ENCODE results near the gene REN.

Gene REN

DNA sequence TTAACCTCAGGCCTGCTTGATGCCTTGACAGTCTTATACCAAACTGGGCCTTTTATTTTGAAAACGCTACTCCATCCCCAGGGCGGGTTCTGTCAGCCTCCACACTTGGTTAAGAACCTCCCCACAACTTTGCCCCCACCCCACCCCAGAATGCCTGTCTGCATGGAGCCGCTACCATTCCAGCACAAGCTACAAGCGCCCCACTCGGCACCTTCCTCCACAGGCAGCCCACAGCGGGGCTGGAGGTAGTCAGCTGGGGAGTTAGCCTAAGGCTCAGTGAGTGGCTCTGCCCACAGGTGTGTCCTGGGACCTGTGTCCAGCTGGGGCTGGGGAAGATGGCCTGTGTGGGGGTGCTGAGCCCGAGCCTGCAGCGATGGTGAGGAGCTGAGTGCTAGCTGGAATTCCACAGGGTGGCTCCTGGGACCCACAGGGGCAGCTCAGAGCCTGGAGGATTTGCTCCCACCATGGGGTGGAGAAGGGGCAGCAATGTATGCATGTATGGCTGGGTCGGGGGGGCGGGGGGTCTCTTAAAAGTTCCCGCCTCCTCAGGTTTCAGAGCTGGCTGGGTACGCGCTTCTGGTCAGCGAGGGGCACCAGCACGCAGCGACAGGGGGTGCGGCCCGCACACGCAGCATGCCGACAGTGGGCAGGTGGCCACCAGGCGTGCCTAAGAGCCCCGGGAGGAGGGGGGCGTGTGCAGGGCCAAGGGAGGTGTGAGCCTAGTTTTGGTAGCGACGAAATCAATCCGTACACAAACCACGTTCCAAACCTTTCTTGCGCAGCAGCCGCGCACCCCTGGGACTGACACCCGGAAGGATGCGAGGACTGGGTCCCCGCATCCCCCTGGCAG is 15.2 kb downstream of the REN start:
- no peak overlapping the region for H3K27ac ChIP-seq (ENCODE audit: low read length, poor library complexity, severe bottlenecking)

DNA sequence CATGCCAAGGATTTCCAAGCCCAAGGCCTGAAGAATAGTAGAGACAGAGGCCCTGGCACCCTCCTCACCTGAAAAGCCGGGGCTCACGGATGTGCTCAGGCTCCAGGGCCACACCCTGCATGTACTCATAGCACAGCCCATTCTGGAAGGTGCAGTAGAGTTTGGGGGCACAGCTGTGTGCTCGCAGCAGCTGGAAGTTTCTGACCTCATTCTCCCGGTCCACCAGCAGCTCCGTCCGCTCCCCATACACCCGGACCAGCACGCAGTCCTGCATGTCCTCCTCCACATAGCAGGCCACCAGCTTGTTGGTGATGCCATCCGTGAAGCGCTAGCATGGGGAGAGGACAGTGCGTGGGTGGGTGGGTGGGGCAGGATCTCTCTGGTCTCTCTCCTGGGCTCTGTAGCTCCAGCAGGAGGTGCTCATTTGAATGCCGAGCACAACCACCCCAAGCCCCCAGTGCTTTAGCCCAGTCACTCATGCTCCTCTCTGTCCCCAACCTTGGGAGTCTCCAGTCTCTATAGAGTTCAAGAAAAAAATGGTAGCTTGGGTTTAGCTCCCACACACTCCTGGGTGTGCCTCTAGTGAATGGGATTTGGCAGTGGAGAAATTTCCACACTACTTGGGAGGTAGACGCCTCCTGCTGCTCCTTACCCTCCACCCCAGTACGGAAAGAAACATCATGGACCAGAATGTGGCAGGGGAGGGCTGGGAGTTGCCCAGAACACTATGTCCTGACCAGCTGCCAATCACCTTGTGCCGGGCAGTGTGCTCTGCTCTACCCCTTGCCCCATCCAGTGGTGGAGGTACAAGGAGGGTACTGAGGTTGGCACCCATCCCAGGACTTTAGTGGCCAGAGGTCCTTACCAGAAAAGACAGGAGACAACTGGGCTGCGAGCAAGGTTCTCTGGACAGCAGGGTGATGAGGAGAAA is 16.2 kb downstream of the REN start:
- H3K4me2 ChIP-seq (ENCODE audit: low read length, poor library complexity, severe bottlenecking) = no peak overlapping the region
- no peak overlapping the region for H3K9ac ChIP-seq (ENCODE audit: low read length)
- H3K18ac ChIP-seq (ENCODE audit: low read depth in 1 of 2, low read length in 2 of 2) = no peak overlapping the region
- no peak overlapping the region for H4K91ac ChIP-seq (ENCODE audit: low read length)
- no peak overlapping the region for H2AK5ac ChIP-seq (ENCODE audit: low read length, severe bottlenecking)
- H2BK120ac ChIP-seq (ENCODE audit: low read depth, low read length) = no peak overlapping the region
- peaks cover 3 to 65% of the 10 kb centered on the region in 2 experiments for H3K27me3 ChIP-seq (ENCODE audit: control insufficient read depth in 1 of 2, insufficient read depth in 1 of 2, low read length in 2 of 2)
- H3K9me3 ChIP-seq (ENCODE audit: control insufficient read depth, low read length) = no peaks in the 10 kb centered on the region
- H3K14ac ChIP-seq (ENCODE audit: low read length in 2 of 2) = no peak overlapping the region
- H3K4me3 ChIP-seq (ENCODE audit: insufficient read depth in 1 of 2, low read depth in 1 of 2, low read length in 2 of 2) = no peak overlapping the region
- H3K27ac ChIP-seq (ENCODE audit: low read length, poor library complexity, severe bottlenecking) = no peak overlapping the region
- H3K23ac ChIP-seq (ENCODE audit: low read length in 2 of 2) = no peak overlapping the region
- DNase-seq = no peak
- no peak overlapping the region for H3K4ac ChIP-seq (ENCODE audit: low read depth in 1 of 2, low read length in 2 of 2)
- H2BK5ac ChIP-seq (ENCODE audit: low read depth, low read length, poor library complexity, severe bottlenecking) = no peak overlapping the region
- no peak overlapping the region for H2BK15ac ChIP-seq (ENCODE audit: low read depth, poor library complexity, severe bottlenecking)
- H3K36me3 ChIP-seq (ENCODE audit: control insufficient read depth in 1 of 2, insufficient read depth in 2 of 2, low read depth in 1 of 2, low read length in 2 of 2) = peaks cover 0 to 4% of the 10 kb centered on the region in 2 experiments
- WGBS = 96% methylated on average over 12 of the region's 16 CpGs
- H3K4me1 ChIP-seq (ENCODE audit: control insufficient read depth, insufficient read depth, low read depth, low read length) = peaks cover 17% of the 10 kb centered on the region
- H4K8ac ChIP-seq (ENCODE audit: low read length) = no peak overlapping the region
- H2BK12ac ChIP-seq (ENCODE audit: low read length in 2 of 2) = no peak overlapping the region
- no peak overlapping the region for H2AFZ ChIP-seq (ENCODE audit: low read depth, low read length)
- H3K79me1 ChIP-seq (replicated peaks; ENCODE audit: low read length, poor library complexity, severe bottlenecking) = no peaks in the 10 kb centered on the region

More for the DNA sequence above, 15.2 kb downstream of the REN start:
- H2AK5ac ChIP-seq (ENCODE audit: low read length, severe bottlenecking) = no peak overlapping the region
- peaks cover 17% of the 10 kb centered on the region for H3K4me1 ChIP-seq (ENCODE audit: control insufficient read depth, insufficient read depth, low read depth, low read length)
- H2BK12ac ChIP-seq (ENCODE audit: low read length in 2 of 2) = peak overlapping the region in 1 of 2 experiments; percentile 18
- peak; percentile 8 for DNase-seq
- H3K4me2 ChIP-seq (ENCODE audit: low read length, poor library complexity, severe bottlenecking) = peak overlapping the region; percentile 89
- H3K79me1 ChIP-seq (replicated peaks; ENCODE audit: low read length, poor library complexity, severe bottlenecking) = no peaks in the 10 kb centered on the region
- H2AFZ ChIP-seq (ENCODE audit: low read depth, low read length) = peak overlapping the region; percentile 58
- H3K9ac ChIP-seq (ENCODE audit: low read length) = peak overlapping the region; percentile 53
- peak overlapping the region in 1 of 2 experiments; percentile 18 for H3K23ac ChIP-seq (ENCODE audit: low read length in 2 of 2)
- no peak overlapping the region for H3K4ac ChIP-seq (ENCODE audit: low read depth in 1 of 2, low read length in 2 of 2)
- 32% methylated on average over 25 of the region's 33 CpGs for WGBS
- H3K27me3 ChIP-seq (ENCODE audit: control insufficient read depth in 1 of 2, insufficient read depth in 1 of 2, low read length in 2 of 2) = peaks cover 10 to 65% of the 10 kb centered on the region in 2 experiments
- H3K36me3 ChIP-seq (ENCODE audit: control insufficient read depth in 1 of 2, insufficient read depth in 2 of 2, low read depth in 1 of 2, low read length in 2 of 2) = peaks cover 0 to under 1% of the 10 kb centered on the region in 2 experiments
- H2BK5ac ChIP-seq (ENCODE audit: low read depth, low read length, poor library complexity, severe bottlenecking) = no peak overlapping the region
- no peak overlapping the region for H3K18ac ChIP-seq (ENCODE audit: low read depth in 1 of 2, low read length in 2 of 2)
- no peak overlapping the region for H3K14ac ChIP-seq (ENCODE audit: low read length in 2 of 2)
- peak overlapping the region; percentile 9 for H4K8ac ChIP-seq (ENCODE audit: low read length)
- no peak overlapping the region for H2BK120ac ChIP-seq (ENCODE audit: low read depth, low read length)
- peak overlapping the region; percentile 71 to 75 for H3K4me3 ChIP-seq (ENCODE audit: insufficient read depth in 1 of 2, low read depth in 1 of 2, low read length in 2 of 2)
- peak overlapping the region; percentile 35 for H4K91ac ChIP-seq (ENCODE audit: low read length)
- H2BK15ac ChIP-seq (ENCODE audit: low read depth, poor library complexity, severe bottlenecking) = peak overlapping the region; percentile 89
- H3K9me3 ChIP-seq (ENCODE audit: control insufficient read depth, low read length) = no peaks in the 10 kb centered on the region

DNA sequence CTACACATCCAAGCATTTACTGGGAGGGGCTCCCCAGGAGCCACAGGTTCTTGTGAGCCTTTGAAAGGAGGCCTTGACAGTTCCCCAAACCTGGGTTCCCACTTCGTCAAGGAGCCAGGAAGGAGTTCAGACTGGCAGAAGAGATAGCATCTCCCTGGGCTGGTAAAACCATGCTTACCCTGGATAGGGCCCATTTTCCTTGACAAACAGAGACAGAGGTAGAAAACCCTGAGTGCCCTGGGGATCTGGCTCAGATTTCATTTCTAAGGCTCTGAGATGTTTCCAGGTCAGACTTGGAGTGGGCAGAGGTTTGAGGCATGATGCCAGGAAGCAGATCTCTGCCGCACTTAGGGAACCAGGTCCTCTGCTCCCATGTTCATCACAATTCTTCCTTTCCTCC is 17.0 kb downstream of the REN start:
- H2AFZ ChIP-seq (ENCODE audit: low read depth, low read length) = no peak overlapping the region
- no peak overlapping the region for H3K9ac ChIP-seq (ENCODE audit: low read length)
- H3K4me3 ChIP-seq (ENCODE audit: insufficient read depth in 1 of 2, low read depth in 1 of 2, low read length in 2 of 2) = no peak overlapping the region
- no peak overlapping the region for H3K4me2 ChIP-seq (ENCODE audit: low read length, poor library complexity, severe bottlenecking)
- peaks cover 17% of the 10 kb centered on the region for H3K4me1 ChIP-seq (ENCODE audit: control insufficient read depth, insufficient read depth, low read depth, low read length)
- peaks cover 0 to 4% of the 10 kb centered on the region in 2 experiments for H3K36me3 ChIP-seq (ENCODE audit: control insufficient read depth in 1 of 2, insufficient read depth in 2 of 2, low read depth in 1 of 2, low read length in 2 of 2)
- no peak overlapping the region for H2BK120ac ChIP-seq (ENCODE audit: low read depth, low read length)
- H3K14ac ChIP-seq (ENCODE audit: low read length in 2 of 2) = no peak overlapping the region
- 86% methylated on average over 2 of the region's 2 CpGs for WGBS
- no peak overlapping the region for H2BK15ac ChIP-seq (ENCODE audit: low read depth, poor library complexity, severe bottlenecking)
- H3K27me3 ChIP-seq (ENCODE audit: control insufficient read depth in 1 of 2, insufficient read depth in 1 of 2, low read length in 2 of 2) = peaks cover 0 to 58% of the 10 kb centered on the region in 2 experiments
- DNase-seq = no peak
- no peak overlapping the region for H2AK5ac ChIP-seq (ENCODE audit: low read length, severe bottlenecking)
- no peak overlapping the region for H3K18ac ChIP-seq (ENCODE audit: low read depth in 1 of 2, low read length in 2 of 2)
- H3K27ac ChIP-seq (ENCODE audit: low read length, poor library complexity, severe bottlenecking) = no peak overlapping the region
- H3K23ac ChIP-seq (ENCODE audit: low read length in 2 of 2) = no peak overlapping the region
- H3K4ac ChIP-seq (ENCODE audit: low read depth in 1 of 2, low read length in 2 of 2) = no peak overlapping the region
- H4K91ac ChIP-seq (ENCODE audit: low read length) = no peak overlapping the region
- H2BK5ac ChIP-seq (ENCODE audit: low read depth, low read length, poor library complexity, severe bottlenecking) = no peak overlapping the region
- no peaks in the 10 kb centered on the region for H3K9me3 ChIP-seq (ENCODE audit: control insufficient read depth, low read length)
- no peak overlapping the region for H2BK12ac ChIP-seq (ENCODE audit: low read length in 2 of 2)
- no peaks in the 10 kb centered on the region for H3K79me1 ChIP-seq (replicated peaks; ENCODE audit: low read length, poor library complexity, severe bottlenecking)
- no peak overlapping the region for H4K8ac ChIP-seq (ENCODE audit: low read length)
